Measurements from ENCODE around the gene IFI30.

IFI30 gene

GRCh38 chr19:18159810-18160209, 13.8 kb upstream of the IFI30 start:
- H3K4me3 ChIP-seq (ENCODE audit: insufficient read depth, low read depth, low read length, poor library complexity, severe bottlenecking), result no peak overlapping the region
- no peaks in the 10 kb centered on the region for H3K27me3 ChIP-seq (replicated peaks; ENCODE audit: control insufficient read depth, insufficient read depth, low read length, poor library complexity, severe bottlenecking)
- peaks cover 4% of the 10 kb centered on the region for H3K4me1 ChIP-seq (ENCODE audit: control insufficient read depth, insufficient read depth, low read length, poor library complexity, severe bottlenecking)
- peaks cover 7% of the 10 kb centered on the region for H3K36me3 ChIP-seq (ENCODE audit: control insufficient read depth, insufficient read depth, low read length)
- no peak for DNase-seq
- no peak overlapping the region for H3K27ac ChIP-seq (ENCODE audit: insufficient read depth, low read length, poor library complexity, severe bottlenecking)
- no peaks in the 10 kb centered on the region for H3K9me3 ChIP-seq (ENCODE audit: control insufficient read depth, low read length)

GRCh38 chr19:18160493-18160970, 13.1 kb upstream of the IFI30 start:
- H3K4me1 ChIP-seq (ENCODE audit: control insufficient read depth, insufficient read depth, low read length, poor library complexity, severe bottlenecking), result peaks cover 4% of the 10 kb centered on the region
- H3K9me3 ChIP-seq (ENCODE audit: control insufficient read depth, low read length), result no peaks in the 10 kb centered on the region
- H3K27ac ChIP-seq (ENCODE audit: insufficient read depth, low read length, poor library complexity, severe bottlenecking), result no peak overlapping the region
- peak overlapping the region; percentile 32 for H3K4me3 ChIP-seq (ENCODE audit: insufficient read depth, low read depth, low read length, poor library complexity, severe bottlenecking)
- peaks cover 7% of the 10 kb centered on the region for H3K36me3 ChIP-seq (ENCODE audit: control insufficient read depth, insufficient read depth, low read length)
- no peaks in the 10 kb centered on the region for H3K27me3 ChIP-seq (replicated peaks; ENCODE audit: control insufficient read depth, insufficient read depth, low read length, poor library complexity, severe bottlenecking)
- no peak for DNase-seq

- Histone ChIP-seq H3K27me3 (replicated peaks; ENCODE audit: control insufficient read depth, insufficient read depth, low read length, poor library complexity, severe bottlenecking) (no peaks in the 10 kb centered on the region), H3K27ac (ENCODE audit: insufficient read depth, low read length, poor library complexity, severe bottlenecking) (no peak overlapping the region), H3K4me3 (ENCODE audit: insufficient read depth, low read depth, low read length, poor library complexity, severe bottlenecking) (peak overlapping the region; percentile 32), H3K9me3 (ENCODE audit: control insufficient read depth, low read length) (no peaks in the 10 kb centered on the region), H3K36me3 (ENCODE audit: control insufficient read depth, insufficient read depth, low read length) (peaks cover 11% of the 10 kb centered on the region), H3K4me1 (ENCODE audit: control insufficient read depth, insufficient read depth, low read length, poor library complexity, severe bottlenecking) (peaks cover 4% of the 10 kb centered on the region)
- peak; percentile 68 to 76 (median 73) for DNase-seq
Observed at GRCh38 chr19:18160971-18161635, 12.5 kb upstream of the IFI30 start.

DNA sequence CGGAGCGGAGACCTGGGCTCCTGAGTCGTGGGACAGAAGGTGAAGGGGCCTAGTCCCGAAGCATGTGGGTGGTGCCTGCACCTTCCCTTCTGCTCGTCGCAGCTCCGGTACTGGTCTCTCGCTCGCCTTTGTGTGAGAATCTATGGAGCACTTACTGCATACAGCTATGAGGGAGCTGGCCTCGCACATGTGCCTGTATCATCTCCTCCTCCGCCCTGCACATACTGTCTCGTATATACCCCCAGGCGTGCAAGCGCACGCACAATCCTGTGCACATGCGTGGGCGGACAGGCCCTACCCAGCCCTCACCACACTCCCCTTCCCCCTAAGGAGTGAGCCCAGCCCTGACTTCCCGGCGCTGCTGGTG, 12.0 kb upstream of the IFI30 start:
- Histone ChIP-seq H3K27me3 (replicated peaks; ENCODE audit: control insufficient read depth, insufficient read depth, low read length, poor library complexity, severe bottlenecking) (no peaks in the 10 kb centered on the region), H3K27ac (ENCODE audit: insufficient read depth, low read length, poor library complexity, severe bottlenecking) (no peak overlapping the region), H3K4me1 (ENCODE audit: control insufficient read depth, insufficient read depth, low read length, poor library complexity, severe bottlenecking) (peaks cover 4% of the 10 kb centered on the region), H3K36me3 (ENCODE audit: control insufficient read depth, insufficient read depth, low read length) (peaks cover 11% of the 10 kb centered on the region), H3K9me3 (ENCODE audit: control insufficient read depth, low read length) (no peaks in the 10 kb centered on the region), H3K4me3 (ENCODE audit: insufficient read depth, low read depth, low read length, poor library complexity, severe bottlenecking) (no peak overlapping the region)
- no peak for DNase-seq

- no peak for DNase-seq
- no peak overlapping the region for H3K27ac ChIP-seq (ENCODE audit: insufficient read depth, low read length, poor library complexity, severe bottlenecking)
- H3K36me3 ChIP-seq (ENCODE audit: control insufficient read depth, insufficient read depth, low read length), result peaks cover 11% of the 10 kb centered on the region
- H3K4me1 ChIP-seq (ENCODE audit: control insufficient read depth, insufficient read depth, low read length, poor library complexity, severe bottlenecking), result peaks cover 4% of the 10 kb centered on the region
- no peak overlapping the region for H3K4me3 ChIP-seq (ENCODE audit: insufficient read depth, low read depth, low read length, poor library complexity, severe bottlenecking)
- no peaks in the 10 kb centered on the region for H3K27me3 ChIP-seq (replicated peaks; ENCODE audit: control insufficient read depth, insufficient read depth, low read length, poor library complexity, severe bottlenecking)
- H3K9me3 ChIP-seq (ENCODE audit: control insufficient read depth, low read length), result no peaks in the 10 kb centered on the region
Observed at GRCh38 chr19:18164072-18164471, 9.5 kb upstream of the IFI30 start.

DNA sequence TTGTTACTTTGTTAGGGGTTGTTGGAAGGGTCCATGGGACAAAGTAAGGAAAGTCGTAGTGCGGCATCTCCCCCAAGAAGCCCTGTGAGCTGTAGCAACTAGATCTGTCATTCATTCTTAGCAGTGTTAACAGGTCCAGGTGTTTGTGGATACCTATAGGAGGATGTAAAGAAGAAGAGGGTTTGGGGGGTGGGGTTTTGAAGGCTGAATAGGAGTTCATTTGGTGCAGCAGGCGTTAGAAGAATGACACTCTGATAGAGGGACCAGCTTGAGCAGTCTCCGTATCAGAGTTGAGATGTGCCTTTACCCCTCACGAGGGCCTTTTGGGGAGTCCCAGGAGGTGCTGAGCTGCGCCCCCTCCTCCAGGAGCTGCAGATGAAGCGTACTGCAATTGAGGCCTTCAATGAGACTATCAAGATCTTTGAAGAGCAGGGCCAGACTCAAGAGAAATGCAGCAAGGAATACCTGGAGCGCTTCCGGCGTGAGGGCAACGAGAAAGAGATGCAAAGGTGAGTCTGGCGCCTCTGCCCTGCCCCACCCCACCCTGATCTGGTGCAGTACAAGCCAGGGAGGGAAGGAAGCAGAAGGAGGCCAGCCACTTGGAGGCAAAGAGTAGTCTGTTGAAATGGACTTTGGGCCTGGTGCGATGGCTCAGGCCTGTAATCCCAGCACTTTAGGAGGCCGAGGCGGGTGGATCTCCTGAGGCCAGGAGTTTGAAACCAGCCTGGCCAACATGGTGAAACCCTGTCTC, 7.6 kb upstream of the IFI30 start:
- Histone ChIP-seq H3K9me3 (ENCODE audit: control insufficient read depth, low read length) (no peaks in the 10 kb centered on the region), H3K27me3 (replicated peaks; ENCODE audit: control insufficient read depth, insufficient read depth, low read length, poor library complexity, severe bottlenecking) (no peaks in the 10 kb centered on the region), H3K4me1 (ENCODE audit: control insufficient read depth, insufficient read depth, low read length, poor library complexity, severe bottlenecking) (peaks cover under 1% of the 10 kb centered on the region), H3K27ac (ENCODE audit: insufficient read depth, low read length, poor library complexity, severe bottlenecking) (no peak overlapping the region), H3K4me3 (ENCODE audit: insufficient read depth, low read depth, low read length, poor library complexity, severe bottlenecking) (no peak overlapping the region), H3K36me3 (ENCODE audit: control insufficient read depth, insufficient read depth, low read length) (peaks cover 11% of the 10 kb centered on the region)
- no peak for DNase-seq

- no peak overlapping the region for H3K27ac ChIP-seq (ENCODE audit: insufficient read depth, low read length, poor library complexity, severe bottlenecking)
- H3K36me3 ChIP-seq (ENCODE audit: control insufficient read depth, insufficient read depth, low read length), result peaks cover 11% of the 10 kb centered on the region
- no peaks in the 10 kb centered on the region for H3K27me3 ChIP-seq (replicated peaks; ENCODE audit: control insufficient read depth, insufficient read depth, low read length, poor library complexity, severe bottlenecking)
- no peak overlapping the region for H3K4me3 ChIP-seq (ENCODE audit: insufficient read depth, low read depth, low read length, poor library complexity, severe bottlenecking)
- no peak for DNase-seq
- H3K4me1 ChIP-seq (ENCODE audit: control insufficient read depth, insufficient read depth, low read length, poor library complexity, severe bottlenecking), result no peaks in the 10 kb centered on the region
- no peaks in the 10 kb centered on the region for H3K9me3 ChIP-seq (ENCODE audit: control insufficient read depth, low read length)
Observed at GRCh38 chr19:18167011-18167410, 6.6 kb upstream of the IFI30 start.

DNA sequence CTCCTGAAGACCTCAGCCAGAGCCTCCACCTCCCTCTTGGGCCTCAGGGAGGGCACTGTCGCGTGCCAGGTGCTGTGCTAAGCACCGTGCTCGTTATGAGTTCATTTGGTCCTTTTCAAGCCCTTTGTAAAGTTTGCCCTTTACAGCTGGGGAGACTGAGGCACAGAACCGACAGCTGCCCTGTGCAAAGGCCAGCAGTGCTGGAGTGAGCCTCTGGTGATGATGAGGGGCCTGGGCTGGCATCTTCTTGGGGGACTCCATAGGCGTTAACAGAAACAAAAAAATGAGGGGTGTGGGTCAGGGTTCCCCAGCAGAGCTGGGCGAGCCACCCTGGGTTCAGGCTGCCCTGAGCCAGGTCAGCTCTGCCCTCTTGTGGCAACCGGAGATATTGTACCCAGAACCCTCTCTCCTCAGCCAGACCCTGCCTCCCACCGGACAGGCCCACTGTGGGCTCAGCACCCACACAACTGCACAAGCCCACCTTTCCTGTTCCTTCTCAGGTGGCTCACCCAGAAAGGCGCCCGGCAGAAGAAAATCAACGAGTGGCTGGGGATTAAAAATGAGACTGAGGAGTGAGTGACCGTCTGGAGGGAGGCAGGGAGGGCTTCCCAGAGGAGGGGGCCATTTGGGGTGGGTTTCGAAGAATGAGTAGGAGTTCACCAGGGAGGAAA, 5.5 kb upstream of the IFI30 start:
- Histone ChIP-seq H3K27ac (ENCODE audit: insufficient read depth, low read length, poor library complexity, severe bottlenecking) (no peak overlapping the region), H3K4me1 (ENCODE audit: control insufficient read depth, insufficient read depth, low read length, poor library complexity, severe bottlenecking) (no peaks in the 10 kb centered on the region), H3K4me3 (ENCODE audit: insufficient read depth, low read depth, low read length, poor library complexity, severe bottlenecking) (no peak overlapping the region), H3K36me3 (ENCODE audit: control insufficient read depth, insufficient read depth, low read length) (peaks cover 7% of the 10 kb centered on the region), H3K9me3 (ENCODE audit: control insufficient read depth, low read length) (no peaks in the 10 kb centered on the region), H3K27me3 (replicated peaks; ENCODE audit: control insufficient read depth, insufficient read depth, low read length, poor library complexity, severe bottlenecking) (no peaks in the 10 kb centered on the region)
- DNase-seq, result peak in 2 of 3 donors; percentile 33

- H3K4me1 ChIP-seq (ENCODE audit: control insufficient read depth, insufficient read depth, low read length, poor library complexity, severe bottlenecking), result peaks cover 4% of the 10 kb centered on the region
- no peak overlapping the region for H3K27ac ChIP-seq (ENCODE audit: insufficient read depth, low read length, poor library complexity, severe bottlenecking)
- no peaks in the 10 kb centered on the region for H3K27me3 ChIP-seq (replicated peaks; ENCODE audit: control insufficient read depth, insufficient read depth, low read length, poor library complexity, severe bottlenecking)
- no peaks in the 10 kb centered on the region for H3K9me3 ChIP-seq (ENCODE audit: control insufficient read depth, low read length)
- DNase-seq, result no peak
- peaks cover 4% of the 10 kb centered on the region for H3K36me3 ChIP-seq (ENCODE audit: control insufficient read depth, insufficient read depth, low read length)
- H3K4me3 ChIP-seq (ENCODE audit: insufficient read depth, low read depth, low read length, poor library complexity, severe bottlenecking), result no peak overlapping the region
Observed at GRCh38 chr19:18168673-18169381, 4.8 kb upstream of the IFI30 start.
